NCI-H1092 (cell line): ENCODE measurements around the gene MBP.

Experiments
- DNase-seq: peaks from one replicate; lab custom pipeline; 2025; lab: John Stamatoyannopoulos, UW

MBP gene

GRCh38 chr18:76986406-76986805 is 146.2 kb downstream of the MBP start:
- DNase-seq = no peak

GRCh38 chr18:76985951-76986236 is 146.7 kb downstream of the MBP start:
- DNase-seq = no peak

- DNase-seq = no peak
Observed at GRCh38 chr18:76985156-76985950, 147.2 kb downstream of the MBP start.

- no peak for DNase-seq
Observed at GRCh38 chr18:76984193-76985155, 148.1 kb downstream of the MBP start.

- no peak for DNase-seq
Observed at GRCh38 chr18:76983613-76984051, 149.0 kb downstream of the MBP start.

- DNase-seq = peak; percentile 81
Observed at GRCh38 chr18:76982841-76983583, 149.6 kb downstream of the MBP start.

- DNase-seq = no peak
Observed at GRCh38 chr18:76982038-76982437, 150.5 kb downstream of the MBP start.

GRCh38 chr18:76981396-76981968 is 151.1 kb downstream of the MBP start:
- DNase-seq = no peak

GRCh38 chr18:76980663-76981395 is 151.8 kb downstream of the MBP start:
- DNase-seq = no peak

- DNase-seq = no peak
Observed at GRCh38 chr18:76979906-76980305, 152.7 kb downstream of the MBP start.

- no peak for DNase-seq
Observed at GRCh38 chr18:76979111-76979751, 153.4 kb downstream of the MBP start.

- DNase-seq = no peak
Observed at GRCh38 chr18:76978616-76979015, 154.0 kb downstream of the MBP start.

- DNase-seq = peak; percentile 47
Observed at GRCh38 chr18:76977684-76978232, 154.8 kb downstream of the MBP start.

GRCh38 chr18:76977108-76977621 is 155.4 kb downstream of the MBP start:
- DNase-seq = peak; percentile 82

GRCh38 chr18:76975577-76976110 is 156.9 kb downstream of the MBP start:
- DNase-seq = no peak

GRCh38 chr18:76974386-76974785 is 158.2 kb downstream of the MBP start:
- no peak for DNase-seq

GRCh38 chr18:76973520-76974266 is 158.9 kb downstream of the MBP start:
- DNase-seq = no peak

GRCh38 chr18:76972846-76973519 is 159.6 kb downstream of the MBP start:
- DNase-seq = no peak

GRCh38 chr18:76972241-76972640 is 160.3 kb downstream of the MBP start:
- no peak for DNase-seq
